PC-3 (cell line): Measurements from ENCODE around the gene GSX1. TPM values are rescaled to one million over a fixed set of nuclear protein-coding genes. Genes with fewer than 3 reads are reported as not detected.

Experiments
- ATAC-seq: fragments of 200-7000 bp; cut with Tn5 transposase; 2 replicates; pipeline ENCODE4 v1.9.1; 2020; ENCODE audit warnings: mild to moderate bottlenecking, moderate library complexity
- BruUV-seq: library from RNA; stranded (reverse); fragments of 400-500 nt; replicated peaks from 2 replicates; lab custom pipeline; 2021; lab: Mats Ljungman, UMichigan
- CTCF ChIA-PET: fragments of 300-600 bp; sonication (Branson Sonifier 250); formaldehyde crosslinking; loops from one replicate; lab custom pipeline; 2022; ENCODE audit warnings: antibody characterized with exemption; lab: Charles Lee
- POLR2A ChIA-PET: fragments of 300-600 bp; sonication (Branson Sonifier 250); formaldehyde crosslinking; loops from one replicate; lab custom pipeline; 2022; ENCODE audit warnings: antibody characterized with exemption; ENCODE audit not compliant: unreplicated experiment; lab: Charles Lee
- DNase-seq: peaks from one replicate; pipeline ENCODE4 v3.0.0-alpha.2; 2015
- H2AFZ ChIP-seq: fragments of 300-600 bp; sonication (generic); 2 replicates; pipeline ENCODE4 v1.6.0; 2016; ENCODE audit warnings: antibody characterized with exemption, low read length
- H3F3A ChIP-seq: fragments of 300-600 bp; sonication (generic); one replicate; pipeline ENCODE4 v1.6.0; 2017; ENCODE audit warnings: antibody characterized with exemption, low read length, control low read depth, mild to moderate bottlenecking; ENCODE audit not compliant: unreplicated experiment
- H3K27ac ChIP-seq: fragments of 300-600 bp; sonication (generic); 2 replicates; pipeline ENCODE4 v1.5.1; 2016; ENCODE audit warnings: mild to moderate bottlenecking, low read length
- H3K27me3 ChIP-seq: fragments of 300-600 bp; sonication (generic); 2 replicates; pipeline ENCODE4 v1.6.1; 2016; ENCODE audit warnings: low read length, mixed read lengths
- H3K36me3 ChIP-seq: fragments of 300-600 bp; sonication (generic); 2 replicates; pipeline ENCODE4 v1.6.1; 2016; ENCODE audit warnings: low read depth, mixed run types, low read length, mixed read lengths
- H3K4me1 ChIP-seq: fragments of 300-600 bp; sonication (generic); 2 replicates; pipeline ENCODE4 v1.5.1; 2016; ENCODE audit warnings: low read length; ENCODE audit not compliant: insufficient read depth
- H3K4me2 ChIP-seq: fragments of 300-600 bp; sonication (generic); 2 replicates; pipeline ENCODE4 v1.6.0; 2016; ENCODE audit warnings: low read length
- H3K4me3 ChIP-seq: fragments of 300-600 bp; sonication (generic); 2 replicates; pipeline ENCODE4 v1.5.1; 2016; ENCODE audit warnings: mild to moderate bottlenecking, low read length, mixed read lengths
- H3K79me2 ChIP-seq: fragments of 300-600 bp; sonication (generic); 2 replicates; pipeline ENCODE4 v1.6.1; 2017; ENCODE audit warnings: low read length, mixed read lengths
- H3K9ac ChIP-seq: fragments of 300-600 bp; sonication (generic); 2 replicates; pipeline ENCODE4 v1.6.0; 2016; ENCODE audit warnings: mild to moderate bottlenecking, low read length
- H3K9me2 ChIP-seq: fragments of 300-600 bp; sonication (generic); replicated peaks from 2 replicates; pipeline ENCODE4 v1.6.1; 2016; ENCODE audit warnings: mixed run types, low read length, mixed read lengths
- H3K9me3 ChIP-seq: fragments of 300-600 bp; sonication (generic); 2 replicates; pipeline ENCODE4 v1.6.1; 2016; ENCODE audit warnings: low read length, mixed read lengths
- H4K20me1 ChIP-seq: fragments of 300-600 bp; sonication (generic); 2 replicates; pipeline ENCODE4 v1.6.1; 2016; ENCODE audit warnings: low read length, mixed read lengths
- EZH2 ChIP-seq: fragments of 300-600 bp; sonication (generic); IDR thresholded peaks from one replicate; pipeline ENCODE4 v1.6.1; 2017; ENCODE audit warnings: antibody characterized with exemption, mild to moderate bottlenecking, low read length; ENCODE audit not compliant: unreplicated experiment
- EZH2phosphoT487 ChIP-seq: fragments of 300-600 bp; sonication (generic); IDR thresholded peaks from 2 replicates; pipeline ENCODE4 v1.6.1; 2018; ENCODE audit warnings: mild to moderate bottlenecking, antibody characterized with exemption, low read length, borderline replicate concordance
- intact Hi-C: fragments of 100-400 bp; cut with micrococcal nuclease; formaldehyde crosslinking; loops from 2 replicates; pipeline ENCODE4 v1.9.0; 2023
- total RNA-seq: library from RNA; depleted of rRNA; stranded (reverse); fragments of >200 nt; gene quantifications from 2 replicates; pipeline ENCODE4 v1.2.3, GENCODE V29; 2014
- TF ChIP-seq, protein P1 (sequence below): fragments of 300-600 bp; sonication (generic); conservative IDR thresholded peaks from 2 replicates; pipeline ENCODE4 v1.5.1; 2017; ENCODE audit warnings: antibody characterized with exemption, low read depth, mild to moderate bottlenecking, low read length

Gene GSX1
- total RNA-seq, 1 experiment from 2014 or later, result not detected

DNA sequence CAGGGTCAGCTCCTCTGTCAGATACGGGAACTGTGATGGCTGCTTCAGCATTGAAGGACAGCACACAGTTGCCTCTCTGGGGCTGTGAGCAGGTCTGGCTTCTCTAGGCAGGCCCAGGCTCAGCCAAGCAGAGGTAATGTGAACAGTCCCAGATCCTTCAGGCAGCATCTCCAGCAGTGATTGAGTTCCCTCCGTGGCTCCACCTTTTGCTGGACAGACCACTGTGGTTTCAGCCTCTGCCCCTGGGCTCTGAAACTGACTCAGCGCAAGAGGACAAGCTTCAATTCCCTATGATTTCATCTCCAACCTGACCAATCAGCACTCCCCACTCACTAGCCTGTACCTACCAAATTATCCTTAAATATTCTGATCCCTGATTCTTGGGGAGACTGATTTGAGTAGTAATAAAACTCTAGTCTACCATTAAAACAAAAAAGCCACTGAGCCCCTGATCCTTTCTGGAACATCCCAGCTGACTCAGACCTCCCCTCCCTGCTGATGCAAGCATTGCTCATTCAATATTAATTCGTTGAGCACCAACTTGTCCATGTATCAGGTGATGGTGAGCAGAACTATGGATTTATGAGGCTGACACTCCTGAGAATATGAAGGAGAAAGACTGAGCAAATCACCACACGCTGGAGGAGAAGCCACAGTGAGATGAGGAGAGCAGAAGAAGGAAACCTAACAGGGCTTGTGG lies 16.7 kb downstream of the GSX1 start:
- peak overlapping the region; percentile 77 for H3K27ac ChIP-seq
- ATAC-seq, result peak; percentile 77
- peak overlapping the region; percentile 45 for H3K4me2 ChIP-seq
- no peak overlapping the region for H3K4me3 ChIP-seq
- no peaks in the 10 kb centered on the region for H3K9me3 ChIP-seq
- no peaks in the 10 kb centered on the region for H3K79me2 ChIP-seq
- no peaks in the 10 kb centered on the region for H4K20me1 ChIP-seq
- ChIA-PET POLR2A (no interaction called here), CTCF (interaction anchor here (1.0 kb wide), 1 partner anchor 17 kb away, joined by 4 read pairs; no protein-coding TSS in a partner anchor)
- H3K9ac ChIP-seq, result no peak overlapping the region
- H3K27me3 ChIP-seq, result peaks cover 10% of the 10 kb centered on the region; the same call in 1 of the 2 replicates
- intact Hi-C loops, result no loop called here
- no peaks in the 10 kb centered on the region for H3K36me3 ChIP-seq
- BruUV-seq, result no TSS peak
- H3K4me1 ChIP-seq, result peaks cover 28% of the 10 kb centered on the region
- TF ChIP-seq, protein P1, sequence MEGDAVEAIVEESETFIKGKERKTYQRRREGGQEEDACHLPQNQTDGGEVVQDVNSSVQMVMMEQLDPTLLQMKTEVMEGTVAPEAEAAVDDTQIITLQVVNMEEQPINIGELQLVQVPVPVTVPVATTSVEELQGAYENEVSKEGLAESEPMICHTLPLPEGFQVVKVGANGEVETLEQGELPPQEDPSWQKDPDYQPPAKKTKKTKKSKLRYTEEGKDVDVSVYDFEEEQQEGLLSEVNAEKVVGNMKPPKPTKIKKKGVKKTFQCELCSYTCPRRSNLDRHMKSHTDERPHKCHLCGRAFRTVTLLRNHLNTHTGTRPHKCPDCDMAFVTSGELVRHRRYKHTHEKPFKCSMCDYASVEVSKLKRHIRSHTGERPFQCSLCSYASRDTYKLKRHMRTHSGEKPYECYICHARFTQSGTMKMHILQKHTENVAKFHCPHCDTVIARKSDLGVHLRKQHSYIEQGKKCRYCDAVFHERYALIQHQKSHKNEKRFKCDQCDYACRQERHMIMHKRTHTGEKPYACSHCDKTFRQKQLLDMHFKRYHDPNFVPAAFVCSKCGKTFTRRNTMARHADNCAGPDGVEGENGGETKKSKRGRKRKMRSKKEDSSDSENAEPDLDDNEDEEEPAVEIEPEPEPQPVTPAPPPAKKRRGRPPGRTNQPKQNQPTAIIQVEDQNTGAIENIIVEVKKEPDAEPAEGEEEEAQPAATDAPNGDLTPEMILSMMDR, result no peak
- TF ChIP-seq EZH2phosphoT487 (no peak), EZH2 (no peak)
- peak; percentile 79 for DNase-seq
- peak overlapping the region; percentile 20; the same call in 1 of the 2 replicates for H2AFZ ChIP-seq
- H3F3A ChIP-seq, result no peaks in the 10 kb centered on the region
- H3K9me2 ChIP-seq, result no peaks in the 10 kb centered on the region

DNA sequence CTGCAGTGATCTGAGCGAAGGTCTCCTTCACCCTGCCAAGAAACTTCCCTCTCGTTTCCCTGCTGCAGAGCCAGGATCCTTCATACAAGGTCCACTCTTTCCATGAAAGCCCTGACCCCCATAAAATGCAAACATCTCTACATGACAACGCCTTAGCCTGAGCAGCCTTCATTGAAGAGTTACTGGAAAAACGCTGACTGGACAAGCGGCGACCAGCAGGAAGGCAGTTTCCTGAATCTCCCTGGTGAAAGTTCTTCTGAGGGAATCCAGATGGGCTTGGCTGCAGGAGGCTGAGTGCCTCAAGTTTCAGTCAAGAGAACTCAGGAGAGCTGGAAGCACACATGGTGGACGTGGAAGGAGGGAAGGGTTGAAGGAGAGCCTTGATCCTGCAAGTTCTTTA lies 17.7 kb downstream of the GSX1 start:
- BruUV-seq, result no TSS peak
- Histone ChIP-seq H3K9me2 (no peaks in the 10 kb centered on the region), H3K4me1 (peaks cover 28% of the 10 kb centered on the region), H3K27me3 (0 out of 2 replicates have a peak, but pooled peaks cover 5% of the 10 kb centered on the region), H2AFZ (no peak overlapping the region), H3K4me3 (no peak overlapping the region), H3K27ac (peak overlapping the region; percentile 77; the same call in 1 of the 2 replicates), H3K79me2 (no peaks in the 10 kb centered on the region), H3K9ac (no peak overlapping the region), H3K36me3 (no peaks in the 10 kb centered on the region), H3K9me3 (no peaks in the 10 kb centered on the region), H3F3A (no peaks in the 10 kb centered on the region), H4K20me1 (no peaks in the 10 kb centered on the region), H3K4me2 (no peak overlapping the region)
- no peak for DNase-seq
- TF ChIP-seq, protein P1, result no peak
- no peak for TF ChIP-seq EZH2
- TF ChIP-seq EZH2phosphoT487, result no peak
- CTCF ChIA-PET, result no interaction called here
- intact Hi-C loops, result no loop called here
- ATAC-seq, result no peak
- POLR2A ChIA-PET, result no interaction called here

DNA sequence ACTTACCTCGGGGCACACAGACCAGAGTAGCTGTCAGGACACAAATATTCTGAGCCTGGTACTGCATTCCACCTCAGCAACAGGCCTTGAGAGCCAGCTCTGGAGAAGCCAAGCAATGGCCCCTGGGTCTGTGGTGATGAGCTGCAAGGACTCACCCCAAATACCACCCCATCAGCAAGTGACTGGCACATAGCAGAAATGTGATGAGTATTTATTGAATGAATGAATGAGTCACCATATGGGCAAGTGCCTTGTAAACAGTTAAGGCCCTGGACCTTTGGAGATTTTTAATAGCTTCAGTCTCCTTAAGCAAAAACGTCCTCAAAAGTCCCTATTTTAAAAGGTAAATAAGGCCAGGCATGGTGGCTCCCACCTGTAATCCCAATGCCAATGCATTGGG lies 18.2 kb downstream of the GSX1 start:
- CTCF ChIA-PET, result interaction anchor here (0.8 kb wide), 1 partner anchor 16 kb away, joined by 5 read pairs; no protein-coding TSS in a partner anchor

More for the DNA sequence above, 18.2 kb downstream of the GSX1 start:
- no peak overlapping the region for H3K9ac ChIP-seq
- peak; percentile 70 for ATAC-seq
- H3K27ac ChIP-seq, result peak overlapping the region; percentile 32; the same call in 1 of the 2 replicates
- intact Hi-C loops, result no loop called here
- H3K9me3 ChIP-seq, result no peaks in the 10 kb centered on the region
- H2AFZ ChIP-seq, result no peak overlapping the region
- H3K4me2 ChIP-seq, result peak overlapping the region; percentile 28; the same call in 1 of the 2 replicates
- BruUV-seq, result no TSS peak
- no peaks in the 10 kb centered on the region for H3K36me3 ChIP-seq
- H3K79me2 ChIP-seq, result no peaks in the 10 kb centered on the region
- H3K4me3 ChIP-seq, result no peak overlapping the region
- H3K9me2 ChIP-seq, result no peaks in the 10 kb centered on the region
- no peaks in the 10 kb centered on the region for H4K20me1 ChIP-seq
- H3K27me3 ChIP-seq, result 0 out of 2 replicates have a peak, but pooled peaks cover 3% of the 10 kb centered on the region
- DNase-seq, result peak; percentile 69
- H3F3A ChIP-seq, result no peaks in the 10 kb centered on the region
- POLR2A ChIA-PET, result no interaction called here
- H3K4me1 ChIP-seq, result peaks cover 28% of the 10 kb centered on the region
- TF ChIP-seq EZH2 (no peak), EZH2phosphoT487 (no peak)
- TF ChIP-seq, protein P1, result no peak
